Liver (tissue), 9 donors: ENCODE results near the gene TBX19. TPM values are rescaled to one million over a fixed set of nuclear protein-coding genes. Genes with fewer than 3 reads are reported as not detected.

Experiments used
- DNase-seq: peaks from one replicate; pipeline ENCODE4 v3.0.0-alpha.2; 2017; ENCODE audit warnings: low spot score
- H3K27ac ChIP-seq, 2 donors: one replicate each; pipeline ENCODE4 v1.7.0; 2013; ENCODE audit warnings: inconsistent platforms in 2 of 2, low read length in 2 of 2, control low read depth in 1 of 2, low read depth in 1 of 2, mild to moderate bottlenecking in 1 of 2
- H3K27me3 ChIP-seq, 4 donors: one replicate each; pipeline versions ENCODE4 v1.6.1 to v1.7.0; 2013; ENCODE audit warnings: low read length in 3 of 4, inconsistent platforms in 1 of 4, mild to moderate bottlenecking in 1 of 4, moderate library complexity in 1 of 4; ENCODE audit not compliant: control insufficient read depth in 4 of 4, insufficient read depth in 4 of 4
- H3K36me3 ChIP-seq, 4 donors: one replicate each; pipeline versions ENCODE4 v1.6.1 to v1.7.0; 2013; ENCODE audit warnings: low read length in 3 of 4, mild to moderate bottlenecking in 3 of 4, low read depth in 1 of 4, moderate library complexity in 1 of 4; ENCODE audit not compliant: control insufficient read depth in 4 of 4, insufficient read depth in 3 of 4
- H3K4me1 ChIP-seq, 4 donors: one replicate each; pipeline versions ENCODE4 v1.6.1 to v1.7.0; 2013; ENCODE audit warnings: low read length in 3 of 4, mild to moderate bottlenecking in 3 of 4, moderate library complexity in 1 of 4; ENCODE audit not compliant: control insufficient read depth in 4 of 4, insufficient read depth in 4 of 4
- H3K4me3 ChIP-seq, 3 donors: one replicate each; pipeline versions ENCODE4 v1.6.1 to v1.7.0; 2013; ENCODE audit warnings: low read length in 3 of 3, control low read depth in 1 of 3, low read depth in 1 of 3, mild to moderate bottlenecking in 1 of 3
- H3K9ac ChIP-seq, 2 donors: one replicate each; pipeline ENCODE4 v1.7.0; 2013; ENCODE audit warnings: low read length in 2 of 2, mild to moderate bottlenecking in 2 of 2, moderate library complexity in 2 of 2, control low read depth in 1 of 2, low read depth in 1 of 2
- H3K9me3 ChIP-seq, 4 donors: one replicate each; pipeline versions ENCODE4 v1.6.1 to v1.7.0; 2013; ENCODE audit warnings: low read length in 3 of 4; ENCODE audit not compliant: control insufficient read depth in 4 of 4
- CTCF ChIP-seq: fragments of 150-350 bp; IDR thresholded peaks from 2 replicates; pipeline ENCODE4 v1.5.1; 2017; ENCODE audit warnings: improper control_type of control experiment, low read depth, low read length; ENCODE audit not compliant: missing input control
- EGR1 ChIP-seq, 2 donors: IDR thresholded peaks; 2 replicates each; pipeline ENCODE4 v1.6.1; 2016 to 2018; ENCODE audit warnings: antibody characterized with exemption in 2 of 2, low read depth in 2 of 2
- FOXA1 ChIP-seq: IDR thresholded peaks from 2 replicates; pipeline ENCODE4 v1.6.1; 2016; ENCODE audit warnings: antibody characterized with exemption
- FOXA2 ChIP-seq: IDR thresholded peaks from 2 replicates; pipeline ENCODE4 v1.6.1; 2016; ENCODE audit warnings: antibody characterized with exemption
- GABPA ChIP-seq, 2 donors: IDR thresholded peaks in 1 of 2; conservative IDR thresholded peaks in 1 of 2; 2 replicates each; pipeline ENCODE4 v1.6.1; 2016; ENCODE audit warnings: antibody characterized with exemption in 2 of 2, mild to moderate bottlenecking in 1 of 2, moderate library complexity in 1 of 2
- HNF4A ChIP-seq, 2 donors: conservative IDR thresholded peaks; 2 replicates each; pipeline ENCODE4 v1.6.1; 2016; ENCODE audit warnings: antibody characterized with exemption in 2 of 2, mild to moderate bottlenecking in 2 of 2
- HNF4G ChIP-seq: IDR thresholded peaks from 2 replicates; pipeline ENCODE4 v1.6.1; 2016; ENCODE audit warnings: antibody characterized with exemption
- NR2F2 ChIP-seq: IDR thresholded peaks from 2 replicates; pipeline ENCODE4 v1.6.1; 2016; ENCODE audit warnings: antibody characterized with exemption
- RAD21 ChIP-seq, 2 donors: IDR thresholded peaks; 2 replicates each; pipeline ENCODE4 v1.6.1; 2016; ENCODE audit warnings: antibody characterized with exemption in 2 of 2, mild to moderate bottlenecking in 2 of 2
- REST ChIP-seq: IDR thresholded peaks from 2 replicates; pipeline ENCODE4 v1.6.1; 2016; ENCODE audit warnings: antibody characterized with exemption, mild to moderate bottlenecking
- RXRA ChIP-seq, 2 donors: IDR thresholded peaks; 2 replicates each; pipeline ENCODE4 v1.6.1; 2017 to 2018; ENCODE audit warnings: antibody characterized with exemption in 2 of 2, mild to moderate bottlenecking in 1 of 2
- SP1 ChIP-seq: IDR thresholded peaks from 2 replicates; pipeline ENCODE4 v1.6.1; 2018; ENCODE audit warnings: antibody characterized with exemption, mild to moderate bottlenecking
- TAF1 ChIP-seq: conservative IDR thresholded peaks from 2 replicates; pipeline ENCODE4 v1.6.1; 2016; ENCODE audit warnings: antibody characterized with exemption, mild to moderate bottlenecking
- YY1 ChIP-seq: IDR thresholded peaks from 2 replicates; pipeline ENCODE4 v1.6.1; 2016; ENCODE audit warnings: antibody characterized with exemption, mild to moderate bottlenecking
- WGBS: extraction: QIAGEN DNeasy Blood & Tissue Kit; methylation state at CpG from one replicate; pipeline ENCODE4 v1.1.7; 2013; 5-methylcytosine and 5-hydroxymethylcytosine counted together
- polyA plus RNA-seq, 2 donors: library from polyadenylated mRNA; stranded (reverse) in 1 of 2; unstranded in 1 of 2; fragments of 200-250 nt in 1 of 2; fragments of >200 nt in 1 of 2; fragmentation: Nextera tagmentation in 1 of 2; extraction: Ambion mirVana in 1 of 2; gene quantifications; one replicate each; pipeline versions ENCODE4 v1.2.1 to v1.2.3, GENCODE V29; 2013 to 2015
- total RNA-seq, 2 donors: library from RNA; depleted of rRNA; stranded (reverse); fragments of >200 nt; gene quantifications; one replicate each; pipeline ENCODE4 v1.2.3, GENCODE V29; 2014
- donor health status: healthy.
- donor health status: healthy.
- donor health status: healthy.
- donor health status: healthy.
- donor health status: healthy.

Gene TBX19
- total and polyA plus RNA-seq, 4 donors: 0.20 to 0.92 (median 0.37) TPM

- H3K9me3 ChIP-seq: peaks cover 0 to 7% (median 3%) of the 10 kb centered on the region in 4 donors
- H3K27ac ChIP-seq: no peak overlapping the region
- H3K4me1 ChIP-seq: peaks cover 0 to 6% (median 3%) of the 10 kb centered on the region in 4 donors
- DNase-seq: no peak
- no peak for TF ChIP-seq SP1
- no peak for TF ChIP-seq NR2F2
- peak in 1 of 2 donors; percentile 30 for TF ChIP-seq HNF4A (conservative IDR thresholded peaks at IDR 0.05)
- peaks cover 2 to 19% (median 10%) of the 10 kb centered on the region in 4 donors for H3K36me3 ChIP-seq
- no peak overlapping the region for H3K9ac ChIP-seq
- H3K27me3 ChIP-seq: no peaks in the 10 kb centered on the region
- 46% methylated on average over 3 of the region's 3 CpGs for WGBS
- no peak overlapping the region for H3K4me3 ChIP-seq
Measured at GRCh38 chr1:168252204-168252733, 28.4 kb upstream of the TBX19 start.

GRCh38 chr1:168256164-168256563 is 24.5 kb upstream of the TBX19 start:
- 97% methylated on average over 2 of the region's 2 CpGs for WGBS
- Histone ChIP-seq H3K4me3 (peak overlapping the region in 1 of 3 donors; percentile 25), H3K36me3 (peaks cover 0 to 9% (median 1%) of the 10 kb centered on the region in 4 donors), H3K4me1 (peaks cover 0 to 6% (median 3%) of the 10 kb centered on the region in 4 donors), H3K27me3 (no peaks in the 10 kb centered on the region), H3K9me3 (peaks cover 0 to 7% (median 3%) of the 10 kb centered on the region in 4 donors), H3K27ac (no peak overlapping the region), H3K9ac (no peak overlapping the region)
- DNase-seq: no peak
- no peak for TF ChIP-seq RXRA (IDR thresholded peaks at IDR 0.05)

GRCh38 chr1:168257397-168257796 is 23.3 kb upstream of the TBX19 start:
- WGBS: 50% methylated on average over 2 of the region's 2 CpGs
- H3K9me3 ChIP-seq: peaks cover 0 to 7% (median 3%) of the 10 kb centered on the region in 4 donors
- TF ChIP-seq GABPA (IDR thresholded peaks at IDR 0.05 in 1 of 2, conservative IDR thresholded peaks at IDR 0.05 in 1 of 2): no peak
- TF ChIP-seq NR2F2: no peak
- H3K27me3 ChIP-seq: no peaks in the 10 kb centered on the region
- H3K27ac ChIP-seq: no peak overlapping the region
- H3K4me1 ChIP-seq: peaks cover 0 to under 1% (median 0%) of the 10 kb centered on the region in 4 donors
- H3K9ac ChIP-seq: no peak overlapping the region
- no peak for DNase-seq
- peaks cover 0 to 9% (median 1%) of the 10 kb centered on the region in 4 donors for H3K36me3 ChIP-seq
- H3K4me3 ChIP-seq: no peak overlapping the region

GRCh38 chr1:168259567-168259966 is 21.1 kb upstream of the TBX19 start:
- DNase-seq: no peak
- Histone ChIP-seq H3K27ac (no peak overlapping the region), H3K27me3 (no peaks in the 10 kb centered on the region), H3K4me1 (no peaks in the 10 kb centered on the region), H3K36me3 (peaks cover 0 to 9% (median 0%) of the 10 kb centered on the region in 4 donors), H3K9me3 (peaks cover 0 to 7% (median 3%) of the 10 kb centered on the region in 4 donors), H3K9ac (no peak overlapping the region), H3K4me3 (no peak overlapping the region)
- 98% methylated on average over 1 of the region's 1 CpG for WGBS
- TF ChIP-seq RAD21 (IDR thresholded peaks at IDR 0.05) (no peak), YY1 (no peak), SP1 (no peak), GABPA (IDR thresholded peaks at IDR 0.05 in 1 of 2, conservative IDR thresholded peaks at IDR 0.05 in 1 of 2) (no peak), REST (no peak), HNF4A (conservative IDR thresholded peaks at IDR 0.05) (no peak), FOXA1 (no peak), EGR1 (IDR thresholded peaks at IDR 0.05; ENCODE audit: low read depth in 2 of 2) (no peak), CTCF (no peak), HNF4G (no peak), TAF1 (no peak), FOXA2 (no peak)
